Rectal smooth muscle tissue (tissue), 1 donor: ENCODE measurements around the gene SPSB3.

Source experiments
- H3K27ac ChIP-seq: one replicate; pipeline ENCODE4 v1.7.0; 2013; ENCODE audit warnings: low read depth, low read length, inconsistent platforms
- H3K27me3 ChIP-seq: one replicate; pipeline ENCODE4 v1.7.0; 2013; ENCODE audit warnings: low read length; ENCODE audit not compliant: control insufficient read depth, insufficient read depth
- H3K36me3 ChIP-seq: one replicate; pipeline ENCODE4 v1.7.0; 2013; ENCODE audit warnings: low read length; ENCODE audit not compliant: control insufficient read depth, insufficient read depth
- H3K4me1 ChIP-seq: one replicate; pipeline ENCODE4 v1.7.0; 2013; ENCODE audit warnings: low read length; ENCODE audit not compliant: control insufficient read depth, insufficient read depth
- H3K4me3 ChIP-seq: one replicate; pipeline ENCODE4 v1.7.0; 2013; ENCODE audit warnings: low read length
- H3K9ac ChIP-seq: one replicate; pipeline ENCODE4 v1.7.0; 2013; ENCODE audit warnings: low read length

The SPSB3 gene

GRCh38 chr16:1790611-1791255 lies 8.4 kb upstream of the SPSB3 start:
- peaks cover 4% of the 10 kb centered on the region for H3K36me3 ChIP-seq
- no peak overlapping the region for H3K4me3 ChIP-seq
- H3K27ac ChIP-seq = no peak overlapping the region
- H3K27me3 ChIP-seq = no peaks in the 10 kb centered on the region
- H3K9ac ChIP-seq = no peak overlapping the region
- H3K4me1 ChIP-seq = no peaks in the 10 kb centered on the region

DNA sequence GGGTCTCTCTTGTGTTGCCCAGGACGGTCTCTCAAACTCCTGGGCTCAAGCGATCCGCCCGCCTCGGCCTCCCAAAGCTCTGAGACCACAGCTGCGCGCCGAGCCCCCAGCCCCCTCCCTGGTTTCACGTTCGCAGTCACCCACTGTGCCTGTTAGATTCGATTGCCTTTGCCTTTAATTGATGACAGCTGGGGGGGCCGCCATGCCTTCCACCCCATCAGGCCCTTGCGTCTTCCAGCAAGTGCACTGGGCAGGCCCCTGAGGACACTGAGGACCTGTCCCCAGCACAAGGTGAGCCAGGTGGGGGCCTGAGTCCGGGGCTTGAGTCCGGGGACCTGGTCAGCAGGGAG lies 7.9 kb upstream of the SPSB3 start:
- H3K4me1 ChIP-seq = no peaks in the 10 kb centered on the region
- H3K4me3 ChIP-seq = no peak overlapping the region
- no peak overlapping the region for H3K9ac ChIP-seq
- peaks cover 6% of the 10 kb centered on the region for H3K36me3 ChIP-seq
- H3K27ac ChIP-seq = no peak overlapping the region
- no peaks in the 10 kb centered on the region for H3K27me3 ChIP-seq

DNA sequence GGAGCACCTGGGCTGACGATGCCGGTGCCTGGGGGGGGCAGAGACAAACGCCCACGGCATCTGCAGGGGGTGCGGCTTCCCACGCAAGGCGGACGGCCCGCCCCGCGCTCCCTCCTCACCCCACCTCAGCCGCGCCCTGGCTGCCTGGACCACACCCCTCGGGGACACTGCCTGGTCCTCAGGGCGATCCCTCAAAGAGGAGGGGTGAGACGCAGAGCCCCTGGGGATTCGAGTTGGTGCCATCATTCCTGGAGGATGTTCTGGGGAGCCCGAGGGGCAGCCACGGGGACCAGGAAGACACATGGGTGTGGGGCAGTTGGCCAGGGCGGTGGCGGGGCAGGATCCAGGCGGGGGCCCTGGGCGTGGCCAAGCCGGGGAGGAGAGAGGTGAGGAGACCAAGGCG lies 7.3 kb upstream of the SPSB3 start:
- Histone ChIP-seq H3K4me1 (peaks cover 2% of the 10 kb centered on the region), H3K27me3 (no peaks in the 10 kb centered on the region), H3K27ac (no peak overlapping the region), H3K4me3 (no peak overlapping the region), H3K36me3 (peaks cover 7% of the 10 kb centered on the region), H3K9ac (no peak overlapping the region)

- H3K4me3 ChIP-seq = no peak overlapping the region
- peaks cover 5% of the 10 kb centered on the region for H3K4me1 ChIP-seq
- no peaks in the 10 kb centered on the region for H3K27me3 ChIP-seq
- no peak overlapping the region for H3K9ac ChIP-seq
- peaks cover 7% of the 10 kb centered on the region for H3K36me3 ChIP-seq
- H3K27ac ChIP-seq = no peak overlapping the region
Measured at GRCh38 chr16:1788708-1789100, 6.3 kb upstream of the SPSB3 start.

DNA sequence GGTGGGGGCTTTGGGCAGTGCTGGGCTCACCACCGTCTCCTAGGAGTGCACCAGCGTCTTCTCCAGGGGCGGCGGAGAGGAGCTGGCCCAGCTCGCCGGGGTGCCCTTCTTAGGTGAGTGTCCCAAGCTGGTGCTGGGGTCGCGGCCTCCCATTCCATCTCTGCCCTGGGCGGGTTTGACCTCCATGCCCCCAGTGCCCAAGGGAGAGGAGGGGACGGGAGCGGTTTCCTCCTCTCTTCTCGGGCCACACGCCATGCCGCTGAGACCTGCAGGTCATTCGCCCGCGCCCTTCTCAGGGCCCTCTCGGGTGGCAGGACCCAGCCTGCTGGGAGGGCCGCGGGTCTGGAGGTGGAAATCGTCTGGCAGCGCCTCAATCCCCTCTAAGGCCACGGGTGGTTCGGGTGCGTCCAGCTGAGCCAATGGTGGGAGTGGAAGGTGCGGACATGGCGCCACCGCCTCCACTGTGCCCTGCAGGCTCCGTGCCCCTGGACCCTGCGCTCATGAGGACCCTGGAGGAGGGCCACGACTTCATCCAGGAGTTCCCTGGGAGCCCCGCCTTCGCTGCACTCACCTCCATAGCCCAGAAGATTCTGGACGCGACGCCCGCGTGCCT lies 5.8 kb upstream of the SPSB3 start:
- H3K4me3 ChIP-seq = no peak overlapping the region
- peaks cover 5% of the 10 kb centered on the region for H3K4me1 ChIP-seq
- H3K27ac ChIP-seq = no peak overlapping the region
- H3K27me3 ChIP-seq = no peaks in the 10 kb centered on the region
- peaks cover 7% of the 10 kb centered on the region for H3K36me3 ChIP-seq
- no peak overlapping the region for H3K9ac ChIP-seq

GRCh38 chr16:1787322-1788094 lies 5.1 kb upstream of the SPSB3 start:
- H3K27me3 ChIP-seq = no peaks in the 10 kb centered on the region
- peaks cover 7% of the 10 kb centered on the region for H3K36me3 ChIP-seq
- no peak overlapping the region for H3K27ac ChIP-seq
- no peak overlapping the region for H3K4me3 ChIP-seq
- H3K9ac ChIP-seq = no peak overlapping the region
- peaks cover 5% of the 10 kb centered on the region for H3K4me1 ChIP-seq

DNA sequence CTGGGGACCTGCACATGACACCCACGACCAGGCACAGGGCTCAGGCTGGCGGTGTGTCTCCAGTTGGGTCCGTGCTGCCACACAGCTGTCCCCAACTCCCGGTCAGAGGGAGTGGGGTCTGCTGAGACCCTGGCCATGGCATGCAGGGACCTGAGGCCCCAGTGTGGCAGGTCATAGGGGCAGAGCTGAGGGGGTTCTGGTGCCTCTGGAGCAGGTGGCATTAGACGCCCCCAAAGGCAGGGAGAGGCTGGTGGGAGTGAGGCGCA lies 4.6 kb upstream of the SPSB3 start:
- peaks cover 7% of the 10 kb centered on the region for H3K36me3 ChIP-seq
- no peaks in the 10 kb centered on the region for H3K27me3 ChIP-seq
- H3K4me3 ChIP-seq = no peak overlapping the region
- no peak overlapping the region for H3K27ac ChIP-seq
- no peak overlapping the region for H3K9ac ChIP-seq
- peaks cover 5% of the 10 kb centered on the region for H3K4me1 ChIP-seq

- peaks cover 7% of the 10 kb centered on the region for H3K36me3 ChIP-seq
Measured at GRCh38 chr16:1786242-1787055, 4.1 kb upstream of the SPSB3 start.

GRCh38 chr16:1785846-1786170 lies 3.4 kb upstream of the SPSB3 start:
- Histone ChIP-seq H3K4me3 (no peak overlapping the region), H3K27me3 (no peaks in the 10 kb centered on the region), H3K4me1 (peaks cover 12% of the 10 kb centered on the region), H3K9ac (no peak overlapping the region), H3K27ac (no peak overlapping the region), H3K36me3 (peaks cover 11% of the 10 kb centered on the region)

More at GRCh38 chr16:1786242-1787055, 4.1 kb upstream of the SPSB3 start:
- Histone ChIP-seq H3K9ac (no peak overlapping the region), H3K4me3 (no peak overlapping the region), H3K27ac (no peak overlapping the region), H3K27me3 (no peaks in the 10 kb centered on the region), H3K4me1 (peaks cover 7% of the 10 kb centered on the region)

DNA sequence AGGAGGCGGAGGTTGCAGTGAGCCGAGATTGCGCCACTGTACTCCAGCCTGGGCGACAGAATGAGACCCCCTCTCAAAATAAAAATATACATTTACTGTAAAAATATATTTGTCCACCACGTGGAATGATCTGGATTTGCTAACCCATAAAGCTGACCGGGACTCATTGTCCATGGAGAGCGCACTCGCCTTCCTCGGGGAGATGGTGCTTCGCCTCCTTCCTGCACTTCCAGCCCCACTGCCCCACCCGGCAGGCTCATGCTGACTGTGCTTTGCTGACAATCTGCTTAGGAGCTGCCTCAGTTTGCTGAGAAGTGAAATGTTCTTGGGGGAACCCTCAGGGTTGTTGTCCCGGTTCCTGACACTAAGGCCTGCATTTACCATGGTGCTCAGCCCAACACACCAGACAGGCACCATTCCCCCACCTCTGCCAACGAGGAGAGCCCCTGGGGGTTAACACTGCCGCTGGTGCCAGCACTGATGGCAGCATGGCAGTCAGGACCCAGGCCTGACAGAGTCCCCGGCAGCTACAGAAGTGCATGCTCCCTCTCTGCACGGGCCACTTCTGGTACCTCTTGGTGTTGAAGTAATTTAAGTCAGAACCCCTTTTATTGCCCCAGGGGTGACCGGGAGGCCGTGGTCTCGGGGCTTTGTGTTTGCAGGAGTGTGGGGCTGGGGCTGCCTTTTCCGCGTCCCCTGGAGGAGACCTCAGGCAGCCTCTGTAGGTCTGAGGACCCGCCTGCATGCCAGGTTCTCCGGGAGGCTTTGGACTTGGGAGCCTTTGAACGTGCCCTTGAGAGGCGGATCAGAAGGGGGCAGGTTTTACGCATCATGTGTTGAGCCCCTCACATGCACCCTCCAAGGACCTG lies 2.8 kb upstream of the SPSB3 start:
- peaks cover 13% of the 10 kb centered on the region for H3K36me3 ChIP-seq
- no peak overlapping the region for H3K9ac ChIP-seq
- H3K27me3 ChIP-seq = no peaks in the 10 kb centered on the region
- H3K27ac ChIP-seq = no peak overlapping the region
- H3K4me3 ChIP-seq = no peak overlapping the region
- peaks cover 12% of the 10 kb centered on the region for H3K4me1 ChIP-seq

DNA sequence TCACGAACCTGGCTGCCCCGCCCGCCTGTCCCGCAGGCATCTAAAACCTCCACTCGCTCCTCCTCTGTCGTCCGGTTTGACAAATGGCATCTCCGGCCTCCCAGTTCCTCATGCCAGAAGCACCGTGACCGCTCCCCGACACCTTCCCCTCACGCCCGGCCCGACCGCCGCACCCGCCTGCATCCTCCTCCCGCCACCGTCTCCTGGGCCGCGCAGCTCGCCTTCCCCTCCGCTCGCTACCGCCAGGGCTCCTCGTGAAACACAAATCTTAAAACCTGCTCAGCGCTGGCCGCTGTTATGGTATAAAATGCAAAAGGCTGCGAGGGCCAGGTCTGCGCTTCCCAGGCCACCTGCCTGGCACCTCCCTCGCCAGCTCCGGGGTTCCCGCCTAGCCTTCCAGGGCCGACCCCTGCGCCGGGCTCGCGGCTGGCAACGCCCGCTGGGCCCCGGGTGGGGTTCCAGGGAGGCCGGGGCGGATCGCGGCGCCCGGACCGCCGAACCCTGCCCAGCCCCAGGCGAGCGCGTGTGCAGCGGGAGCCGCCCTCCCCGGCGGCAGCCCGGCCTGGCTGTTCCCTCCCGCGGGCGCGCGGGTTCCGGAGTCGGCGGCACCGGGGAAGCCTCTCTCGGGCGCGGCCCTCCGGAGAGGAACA lies 488 bp downstream of the SPSB3 start:
- H3K27ac ChIP-seq = peak overlapping the region; percentile 80
- peak overlapping the region; percentile 88 for H3K4me3 ChIP-seq
- peak overlapping the region; percentile 59 for H3K9ac ChIP-seq
- no peaks in the 10 kb centered on the region for H3K27me3 ChIP-seq
- peaks cover 16% of the 10 kb centered on the region for H3K36me3 ChIP-seq
- peaks cover 12% of the 10 kb centered on the region for H3K4me1 ChIP-seq
